ENCODE data around the gene MYLIP.

The MYLIP gene

GRCh38 chr6:16108921-16109658 lies 19.8 kb upstream of the MYLIP start:
- DNase-seq = no peak

- peak in 1 of 2 experiments; percentile 6 for DNase-seq
Measured at GRCh38 chr6:16109659-16110305, 19.1 kb upstream of the MYLIP start.

DNA sequence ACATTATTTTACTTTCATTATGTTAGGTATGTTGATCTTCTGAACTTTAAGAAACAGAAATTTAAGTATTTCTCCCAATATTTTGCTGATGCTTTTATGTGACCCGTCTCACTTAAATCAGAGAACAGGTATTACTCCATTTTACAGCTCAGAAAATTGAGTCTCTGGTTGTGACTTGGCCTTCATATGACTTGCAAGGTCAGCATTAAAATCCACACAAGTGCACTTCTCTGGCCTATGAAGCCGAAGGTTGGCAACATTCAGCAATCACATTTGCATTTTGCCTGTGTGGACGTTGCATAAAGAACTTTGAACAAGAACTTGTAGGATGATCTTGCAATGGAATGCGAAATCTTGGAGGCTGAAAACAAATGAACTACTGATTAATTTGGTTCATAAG lies 10.1 kb upstream of the MYLIP start:
- no peak for DNase-seq

DNA sequence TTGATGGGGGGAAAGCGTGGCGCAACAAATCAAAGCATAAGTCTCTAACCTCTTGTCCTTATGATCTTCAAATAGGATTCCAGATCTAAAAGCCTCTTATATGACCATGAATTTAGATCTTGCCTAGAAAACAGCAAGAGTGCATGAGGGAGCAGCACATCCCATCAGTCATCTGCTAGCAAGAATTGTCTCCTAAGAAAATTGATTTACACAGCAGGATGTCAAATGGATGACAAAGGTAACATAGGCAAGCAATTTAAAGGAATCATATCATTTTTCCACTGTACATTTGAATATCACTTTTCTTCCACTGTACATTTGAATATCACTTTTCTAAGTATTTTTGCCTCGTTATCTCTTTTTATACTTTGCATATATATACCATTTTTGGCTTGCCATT lies 7.5 kb upstream of the MYLIP start:
- no peak for DNase-seq

GRCh38 chr6:16122197-16122596 lies 6.7 kb upstream of the MYLIP start:
- DNase-seq = no peak

DNA sequence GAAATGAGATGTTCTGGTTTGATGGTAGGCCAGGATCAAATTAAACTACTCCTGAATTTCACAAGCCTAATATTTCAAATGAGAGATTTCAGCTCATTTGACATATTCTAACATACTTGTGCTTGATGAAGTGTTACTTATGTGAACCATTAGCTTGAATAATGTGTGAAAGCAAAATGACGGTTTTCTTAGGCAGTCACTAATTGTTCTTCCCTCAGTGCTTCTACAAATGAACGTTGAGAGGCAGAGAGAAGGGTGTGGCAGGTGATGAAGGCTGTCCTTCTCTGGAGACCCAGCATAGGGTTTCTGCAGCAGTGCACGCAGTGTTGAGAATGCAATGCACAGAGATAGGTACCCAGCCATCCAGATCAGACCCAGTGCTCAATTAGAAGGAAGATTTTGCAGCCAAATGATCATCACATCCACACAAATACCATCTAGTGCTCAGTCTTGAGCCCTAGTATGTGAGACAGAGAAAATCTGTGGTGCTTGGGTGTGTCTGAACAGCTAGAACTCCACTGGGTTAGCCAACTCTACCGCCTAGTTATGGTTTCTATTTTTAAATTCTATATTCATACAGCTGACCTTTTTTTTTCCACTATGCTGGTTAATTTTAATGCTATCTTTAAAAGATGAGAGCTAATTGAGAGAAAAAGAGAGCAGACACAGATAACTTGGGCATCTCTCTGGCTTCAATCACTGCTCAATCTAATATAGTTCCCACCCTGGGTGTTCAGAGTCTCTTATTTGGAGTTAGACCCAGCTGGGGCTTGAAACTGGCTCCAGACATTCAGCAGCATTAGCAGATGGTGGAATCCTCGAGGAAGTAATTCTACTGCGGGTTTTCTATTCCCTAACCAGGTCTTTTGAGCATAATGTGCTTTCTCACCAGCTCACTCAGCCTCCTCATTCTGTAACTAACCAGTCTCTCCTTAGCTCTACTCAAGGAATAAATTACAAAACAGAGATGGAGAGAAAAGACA lies 4.4 kb upstream of the MYLIP start:
- DNase-seq = no peak

DNA sequence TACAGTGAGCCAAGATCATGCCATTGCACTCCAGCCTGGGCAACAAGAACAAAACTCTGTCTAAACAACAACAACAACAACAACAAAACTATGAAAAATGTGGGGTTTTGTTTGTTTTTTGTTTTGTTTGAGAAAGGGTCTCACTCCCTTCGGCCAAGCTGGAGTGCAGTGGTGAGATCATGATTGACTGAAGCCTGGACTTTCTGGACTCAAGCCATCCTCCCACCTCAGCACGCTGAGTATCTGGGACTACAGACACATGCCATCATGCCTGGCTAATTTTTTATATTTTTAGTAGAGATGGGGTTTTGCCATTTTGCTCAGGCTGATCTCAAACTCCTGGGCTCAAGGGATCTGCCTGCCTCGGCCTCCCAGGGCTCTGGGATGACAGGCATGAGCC lies 2.8 kb upstream of the MYLIP start:
- no peak for DNase-seq

DNA sequence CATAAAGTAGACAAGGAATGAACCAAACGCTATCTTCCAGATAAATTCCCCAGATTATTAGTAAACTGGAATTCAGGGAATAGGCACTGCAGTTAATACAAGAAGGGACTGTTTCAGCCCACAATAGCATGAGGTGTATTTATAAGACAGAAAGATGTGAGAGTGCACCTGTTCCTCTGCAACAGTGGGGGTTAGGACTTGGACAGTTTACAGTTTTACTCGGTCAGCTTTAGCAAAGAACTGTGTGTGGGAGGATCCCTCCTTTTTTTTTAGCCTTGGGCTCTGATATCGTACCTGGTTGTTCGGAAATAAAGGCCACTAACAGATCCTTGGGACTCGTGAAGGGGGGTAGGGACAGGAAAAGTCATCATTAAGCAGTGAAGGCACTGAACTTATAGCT lies 2.0 kb upstream of the MYLIP start:
- no peak for DNase-seq

DNA sequence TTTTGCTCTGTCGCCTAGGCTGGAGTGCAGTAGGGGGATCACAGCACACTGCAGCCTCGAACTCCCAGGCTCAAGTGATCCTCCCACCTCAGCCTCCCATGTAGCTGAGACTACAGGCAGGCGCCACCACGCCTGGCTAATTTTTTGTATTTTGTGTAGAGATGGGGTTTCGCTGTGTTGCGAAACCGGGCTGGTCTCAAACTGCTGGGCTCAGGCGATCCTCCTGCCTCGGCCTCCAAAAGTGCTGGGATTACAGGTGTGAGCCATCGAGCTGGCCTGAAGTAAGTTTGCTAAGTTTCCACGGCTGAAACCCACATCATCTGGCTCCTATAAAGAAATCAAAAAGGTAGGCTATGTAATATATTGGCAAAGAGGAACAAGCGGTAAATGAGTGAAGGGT lies 1.4 kb upstream of the MYLIP start:
- DNase-seq = no peak

GRCh38 chr6:16129623-16130401 lies 926 bp downstream of the MYLIP start:
- peak; percentile 50 to 65 for DNase-seq

DNA sequence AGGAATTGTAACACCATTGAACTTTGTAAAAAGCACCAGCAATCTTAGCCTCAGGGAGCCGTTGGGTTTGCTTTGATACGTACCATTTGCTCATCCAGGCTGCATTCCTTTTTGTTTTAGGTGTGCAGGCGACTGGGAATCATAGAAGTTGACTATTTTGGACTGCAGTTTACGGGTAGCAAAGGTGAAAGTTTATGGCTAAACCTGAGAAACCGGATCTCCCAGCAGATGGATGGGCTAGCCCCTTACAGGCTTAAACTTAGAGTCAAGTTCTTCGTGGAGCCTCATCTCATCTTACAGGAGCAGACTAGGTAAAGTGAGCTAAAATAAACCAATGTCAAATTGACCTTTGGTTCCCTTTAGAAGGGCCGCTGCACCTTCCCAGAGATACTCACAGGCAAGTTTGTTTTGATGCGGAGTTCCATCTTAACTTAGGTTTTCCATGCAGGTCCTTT lies 1.6 kb downstream of the MYLIP start:
- DNase-seq = no peak

GRCh38 chr6:16130932-16131387 lies 2.1 kb downstream of the MYLIP start:
- peak in 1 of 2 experiments; percentile 17 for DNase-seq

- DNase-seq = no peak
Measured at GRCh38 chr6:16132909-16133308, 4.0 kb downstream of the MYLIP start.

DNA sequence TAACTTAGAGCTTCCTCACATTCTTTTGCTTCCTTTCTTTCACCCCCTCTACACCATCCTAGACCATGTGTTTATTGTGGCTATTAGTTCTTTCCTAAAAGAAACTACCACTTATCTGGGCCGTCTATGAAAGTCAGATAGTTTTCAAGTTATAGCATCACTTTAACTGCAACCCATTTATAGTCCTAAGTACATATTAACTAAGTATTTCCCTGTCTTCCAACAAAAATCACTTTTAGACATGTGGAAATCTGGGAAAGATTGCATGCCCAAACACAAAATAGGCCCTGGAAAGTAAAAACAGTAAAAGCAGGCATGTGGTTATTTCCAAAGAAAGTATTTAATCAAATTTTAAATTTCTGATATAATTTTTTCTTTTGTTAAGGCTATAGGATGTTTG lies 5.5 kb downstream of the MYLIP start:
- DNase-seq = no peak

GRCh38 chr6:16135066-16135465 lies 6.2 kb downstream of the MYLIP start:
- no peak for DNase-seq

- DNase-seq = no peak
Measured at GRCh38 chr6:16136091-16136490, 7.2 kb downstream of the MYLIP start.

- DNase-seq = no peak
Measured at GRCh38 chr6:16136621-16137450, 8.0 kb downstream of the MYLIP start.

DNA sequence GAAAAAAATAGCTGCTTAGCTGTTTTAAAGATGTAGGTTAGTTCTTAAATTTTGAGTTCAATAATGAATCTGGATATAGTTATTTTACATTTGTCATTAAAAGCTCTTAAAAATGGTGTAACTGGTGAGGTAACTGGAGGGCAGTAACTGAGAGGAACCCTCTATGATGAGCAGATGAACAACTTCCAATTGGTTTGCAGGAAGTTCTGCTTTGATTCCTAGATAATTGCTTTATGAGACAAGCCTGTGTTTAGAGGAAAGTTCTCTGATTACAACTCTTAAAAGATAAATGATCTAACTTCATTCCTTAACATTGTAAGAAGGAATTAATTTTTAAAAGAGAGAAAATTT lies 8.5 kb downstream of the MYLIP start:
- DNase-seq = no peak

DNA sequence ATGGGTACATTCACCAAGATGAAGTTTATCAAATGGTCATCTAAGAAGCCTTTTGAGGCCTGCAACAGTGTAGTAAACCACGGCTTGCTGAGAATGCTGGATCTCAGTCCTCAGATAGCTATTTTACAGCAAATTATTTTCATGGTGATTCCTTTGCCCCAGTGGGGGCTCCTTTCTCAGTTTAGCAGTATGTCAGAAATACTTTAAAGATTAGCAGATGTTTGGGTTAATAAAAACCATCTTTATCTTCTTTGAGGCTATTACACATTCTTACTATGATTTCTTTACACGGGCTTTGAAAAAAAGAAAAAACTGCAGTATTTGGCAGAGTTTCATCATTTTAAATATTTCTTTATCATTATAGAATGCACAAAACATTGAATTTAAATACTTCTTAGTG lies 10.7 kb downstream of the MYLIP start:
- no peak for DNase-seq

- DNase-seq = no peak
Measured at GRCh38 chr6:16140607-16141006, 11.7 kb downstream of the MYLIP start.

GRCh38 chr6:16141514-16141913 lies 12.6 kb downstream of the MYLIP start:
- no peak for DNase-seq

GRCh38 chr6:16145038-16145437 lies 16.2 kb downstream of the MYLIP start:
- DNase-seq = no peak
